ENCODE measurements around the gene PLA1A.
"Not testable (repeated sequence)": the region's sequence is repeated elsewhere in the genome, so short reads cannot be mapped to it uniquely, and the experiment has no call there.

PLA1A gene

GRCh38 chr3:119662604-119663373, 65.1 kb downstream of the PLA1A start:
- no peak for DNase-seq

- no peak for DNase-seq
Observed at GRCh38 chr3:119663885-119664284, 66.2 kb downstream of the PLA1A start.

- no peak for DNase-seq
Observed at GRCh38 chr3:119664370-119664769, 66.7 kb downstream of the PLA1A start.

GRCh38 chr3:119664850-119665379, 67.2 kb downstream of the PLA1A start:
- DNase-seq = no peak

- no peak for DNase-seq
Observed at GRCh38 chr3:119665954-119666559, 68.4 kb downstream of the PLA1A start.

- DNase-seq = no peak
Observed at GRCh38 chr3:119669906-119670570, 72.4 kb downstream of the PLA1A start.

GRCh38 chr3:119672776-119673175, 75.1 kb downstream of the PLA1A start:
- no peak for DNase-seq

GRCh38 chr3:119673875-119674274, 76.2 kb downstream of the PLA1A start:
- DNase-seq = no peak

- no peak for DNase-seq
Observed at GRCh38 chr3:119675188-119675874, 77.6 kb downstream of the PLA1A start.

- no peak for DNase-seq
Observed at GRCh38 chr3:119676020-119676419, 78.3 kb downstream of the PLA1A start.

- DNase-seq = peak; percentile 56 to 96 (median 88)
Observed at GRCh38 chr3:119676771-119677640, 79.3 kb downstream of the PLA1A start, which contains the start of gene COX17. Gene COX17 (minus strand): TSS chr3:119677406. CDS start chr3:119677310, 96 bp downstream.

GRCh38 chr3:119677641-119677934, 79.9 kb downstream of the PLA1A start:
- no peak for DNase-seq

- DNase-seq = not testable (repeated sequence)
Observed at GRCh38 chr3:119678209-119678608, 80.5 kb downstream of the PLA1A start.
